IMR-90 (cell line): ENCODE results near the gene SBSN.

ENCODE experiments used
- CEBPB ChIP-seq: IDR thresholded peaks from 2 replicates; pipeline ENCODE4 v1.6.1; 2012; ENCODE audit warnings: low read depth, low read length, improper control_type of control experiment
- CHD1 ChIP-seq: IDR thresholded peaks from 2 replicates; pipeline ENCODE4 v1.6.1; 2012; ENCODE audit warnings: low read depth, low read length, improper control_type of control experiment
- CTCF ChIP-seq: conservative IDR thresholded peaks from 2 replicates; pipeline ENCODE4 v1.5.1; 2012; ENCODE audit warnings: mild to moderate bottlenecking, low read depth, low read length, improper control_type of control experiment
- ELK1 ChIP-seq: fragments of 150-350 bp; IDR thresholded peaks from 2 replicates; pipeline ENCODE4 v1.6.1; 2016; ENCODE audit warnings: low read depth, mild to moderate bottlenecking, low read length, moderate library complexity, borderline replicate concordance
- FOS ChIP-seq: fragments of 150-350 bp; IDR thresholded peaks from 2 replicates; pipeline ENCODE4 v1.6.1; 2016; ENCODE audit warnings: low read depth, low read length
- MAFK ChIP-seq: IDR thresholded peaks from 2 replicates; pipeline ENCODE4 v1.6.1; 2012; ENCODE audit warnings: low read depth, low read length, improper control_type of control experiment
- MAZ ChIP-seq: IDR thresholded peaks from 2 replicates; pipeline ENCODE4 v1.6.1; 2012; ENCODE audit warnings: low read depth, mild to moderate bottlenecking, low read length, improper control_type of control experiment, moderate library complexity, borderline replicate concordance
- MXI1 ChIP-seq: IDR thresholded peaks from 2 replicates; pipeline ENCODE4 v1.6.1; 2012; ENCODE audit warnings: low read depth, mild to moderate bottlenecking, low read length, moderate library complexity, borderline replicate concordance
- NFE2L2 ChIP-seq: fragments of 150-350 bp; IDR thresholded peaks from 2 replicates; pipeline ENCODE4 v1.6.1; 2016; ENCODE audit warnings: low read depth, mild to moderate bottlenecking, low read length
- POLR2A ChIP-seq: IDR thresholded peaks from 2 replicates; pipeline ENCODE4 v1.6.1; 2012; ENCODE audit warnings: mild to moderate bottlenecking, low read depth, low read length
- RAD21 ChIP-seq: IDR thresholded peaks from 2 replicates; pipeline ENCODE4 v1.6.1; 2012; ENCODE audit warnings: low read length, improper control_type of control experiment
- RCOR1 ChIP-seq: IDR thresholded peaks from 2 replicates; pipeline ENCODE4 v1.6.1; 2012; ENCODE audit warnings: mild to moderate bottlenecking, low read length, improper control_type of control experiment; ENCODE audit not compliant: insufficient replicate concordance
- SMC3 ChIP-seq: fragments of 150-350 bp; IDR thresholded peaks from 2 replicates; pipeline ENCODE4 v1.6.1; 2016; ENCODE audit warnings: low read depth, mild to moderate bottlenecking, antibody characterized with exemption, low read length, moderate library complexity
- USF2 ChIP-seq: fragments of 150-350 bp; IDR thresholded peaks from 2 replicates; pipeline ENCODE4 v1.6.1; 2017; ENCODE audit warnings: mild to moderate bottlenecking, antibody characterized with exemption, low read length, low read depth

GRCh38 chr19:35545001-35545854 lies 17.1 kb upstream of the SBSN start, which contains the start of gene TMEM147:
- TF ChIP-seq FOS (no peak), CHD1 (no peak), CTCF (no peak), RAD21 (no peak), POLR2A (peak; percentile 90), USF2 (peak; percentile 79), MAZ (peak; percentile 78; the same call in 1 of the 2 replicates), SMC3 (0 out of 2 replicates have a peak, but pooled peaks have one; percentile 5), NFE2L2 (no peak), MXI1 (peak; percentile 79), MAFK (no peak), RCOR1 (no peak), CEBPB (peak; percentile 31; the same call in 1 of the 2 replicates), ELK1 (no peak)
